IMR-90 (cell line): ENCODE results near the gene AK1. TPM values are rescaled to one million over a fixed set of nuclear protein-coding genes. Genes with fewer than 3 reads are reported as not detected.

Experiments used
- ATAC-seq: fragments of 200-7000 bp; cut with Tn5 transposase; 2 replicates; pipeline ENCODE4 v1.9.1; 2020; ENCODE audit warnings: low read depth, mild to moderate bottlenecking, moderate library complexity
- BruUV-seq: library from RNA; stranded (reverse); fragments of 400-500 nt; replicated peaks from 2 replicates; lab custom pipeline; 2021; lab: Mats Ljungman, UMichigan
- CTCF ChIA-PET: fragments of 300-600 bp; formaldehyde crosslinking; extraction: SDS; loops from one replicate; lab custom pipeline; 2021; ENCODE audit warnings: antibody characterized with exemption; lab: Yijun Ruan, JAX
- POLR2A ChIA-PET: fragments of 300-600 bp; sonication (Branson Sonifier 250); formaldehyde crosslinking; loops from one replicate; lab custom pipeline; 2022; ENCODE audit warnings: antibody characterized with exemption; ENCODE audit not compliant: unreplicated experiment; lab: Charles Lee
- DNase-seq: peaks from one replicate; pipeline ENCODE4 v3.0.0; 2013
- H2AFZ ChIP-seq: replicated peaks from 2 replicates; pipeline ENCODE3; 2013; ENCODE audit warnings: low read length, mild to moderate bottlenecking; ENCODE audit not compliant: poor library complexity
- H2AK5ac ChIP-seq: 2 replicates; pipeline ENCODE4 v1.6.1; 2013; ENCODE audit warnings: low read depth, low read length, inconsistent platforms
- H2AK9ac ChIP-seq: replicated peaks from 2 replicates; pipeline ENCODE3; 2013; ENCODE audit warnings: mild to moderate bottlenecking, low read depth, low read length, moderate library complexity; ENCODE audit not compliant: poor library complexity
- H2BK120ac ChIP-seq: 2 replicates; pipeline ENCODE4 v1.6.1; 2013; ENCODE audit warnings: low read depth, low read length, inconsistent platforms
- H2BK15ac ChIP-seq: 3 replicates; pipeline ENCODE4 v1.6.1; 2013; ENCODE audit warnings: low read depth, low read length, inconsistent platforms
- H2BK20ac ChIP-seq: 2 replicates; pipeline ENCODE4 v1.6.1; 2013; ENCODE audit warnings: low read depth, mild to moderate bottlenecking, inconsistent platforms, low read length, moderate library complexity
- H2BK5ac ChIP-seq: 2 replicates; pipeline ENCODE4 v1.6.1; 2013; ENCODE audit warnings: mild to moderate bottlenecking, low read depth, low read length, inconsistent platforms; ENCODE audit not compliant: poor library complexity, severe bottlenecking
- H3K14ac ChIP-seq: replicated peaks from 2 replicates; pipeline ENCODE4 v1.6.1; 2013; ENCODE audit warnings: low read depth, low read length, inconsistent platforms
- H3K18ac ChIP-seq: 2 replicates; pipeline ENCODE4 v1.6.1; 2013; ENCODE audit warnings: low read depth, low read length, control low read depth
- H3K23ac ChIP-seq: 2 replicates; pipeline ENCODE4 v1.6.1; 2013; ENCODE audit warnings: low read depth, low read length, inconsistent platforms
- H3K27ac ChIP-seq: 2 replicates; pipeline ENCODE4 v1.5.1; 2013; ENCODE audit warnings: mild to moderate bottlenecking, control low read depth, low read length; ENCODE audit not compliant: insufficient read depth
- H3K27me3 ChIP-seq: 2 replicates; pipeline ENCODE4 v1.6.1; 2013; ENCODE audit warnings: low read length; ENCODE audit not compliant: control insufficient read depth, insufficient read depth
- H3K36me3 ChIP-seq: 2 replicates; pipeline ENCODE4 v1.6.1; 2013; ENCODE audit warnings: low read length, mixed read lengths; ENCODE audit not compliant: control insufficient read depth, insufficient read depth
- H3K4ac ChIP-seq: 2 replicates; pipeline ENCODE4 v1.6.1; 2013; ENCODE audit warnings: low read depth, low read length, inconsistent platforms
- H3K4me1 ChIP-seq: 2 replicates; pipeline ENCODE4 v1.6.1; 2013; ENCODE audit warnings: low read length, mixed read lengths; ENCODE audit not compliant: control insufficient read depth, insufficient read depth
- H3K4me2 ChIP-seq: 2 replicates; pipeline ENCODE4 v1.6.1; 2013; ENCODE audit warnings: low read depth, mild to moderate bottlenecking, control low read depth, low read length, moderate library complexity
- H3K4me3 ChIP-seq: 2 replicates; pipeline ENCODE4 v1.5.1; 2013; ENCODE audit warnings: low read depth, mild to moderate bottlenecking, control low read depth, low read length, moderate library complexity; ENCODE audit not compliant: insufficient read depth
- H3K56ac ChIP-seq: 2 replicates; pipeline ENCODE4 v1.6.1; 2013; ENCODE audit warnings: low read length, inconsistent platforms; ENCODE audit not compliant: insufficient read depth; ENCODE audit errors: extremely low read depth
- H3K79me1 ChIP-seq, 2 experiments: 2 replicates each; pipeline ENCODE4 v1.6.1; 2013; ENCODE audit warnings: low read length in 2 of 2, inconsistent platforms in 1 of 2, low read depth in 1 of 2
- H3K9ac ChIP-seq: 2 replicates; pipeline ENCODE4 v1.6.1; 2013; ENCODE audit warnings: low read depth, low read length, control low read depth
- H3K9me1 ChIP-seq: 2 replicates; pipeline ENCODE4 v1.6.1; 2013; ENCODE audit warnings: low read length, inconsistent platforms; ENCODE audit not compliant: insufficient read depth
- H3K9me3 ChIP-seq: 2 replicates; pipeline ENCODE4 v1.6.1; 2013; ENCODE audit warnings: low read length; ENCODE audit not compliant: control insufficient read depth, insufficient read depth
- H4K20me1 ChIP-seq: 2 replicates; pipeline ENCODE4 v1.6.1; 2013; ENCODE audit warnings: low read length, inconsistent platforms; ENCODE audit not compliant: insufficient read depth
- H4K5ac ChIP-seq: 2 replicates; pipeline ENCODE4 v1.6.1; 2013; ENCODE audit warnings: mild to moderate bottlenecking, low read depth, low read length, control low read depth
- H4K8ac ChIP-seq, 2 experiments: 2 replicates each; pipeline ENCODE4 v1.6.1; 2013; ENCODE audit warnings: low read depth in 2 of 2, low read length in 2 of 2, control low read depth in 1 of 2, inconsistent platforms in 1 of 2
- H4K91ac ChIP-seq: 2 replicates; pipeline ENCODE4 v1.6.1; 2013; ENCODE audit warnings: low read depth, low read length, inconsistent platforms; ENCODE audit not compliant: insufficient read depth
- BHLHE40 ChIP-seq: fragments of 150-350 bp; IDR thresholded peaks from 2 replicates; pipeline ENCODE4 v1.6.1; 2016; ENCODE audit warnings: mild to moderate bottlenecking, low read depth, low read length
- CEBPB ChIP-seq: IDR thresholded peaks from 2 replicates; pipeline ENCODE4 v1.6.1; 2012; ENCODE audit warnings: low read depth, low read length, improper control_type of control experiment
- CHD1 ChIP-seq: IDR thresholded peaks from 2 replicates; pipeline ENCODE4 v1.6.1; 2012; ENCODE audit warnings: low read depth, low read length, improper control_type of control experiment
- FOS ChIP-seq: fragments of 150-350 bp; IDR thresholded peaks from 2 replicates; pipeline ENCODE4 v1.6.1; 2016; ENCODE audit warnings: low read depth, low read length
- MAFK ChIP-seq: IDR thresholded peaks from 2 replicates; pipeline ENCODE4 v1.6.1; 2012; ENCODE audit warnings: low read depth, low read length, improper control_type of control experiment
- MAZ ChIP-seq: IDR thresholded peaks from 2 replicates; pipeline ENCODE4 v1.6.1; 2012; ENCODE audit warnings: low read depth, mild to moderate bottlenecking, low read length, improper control_type of control experiment, moderate library complexity, borderline replicate concordance
- MXI1 ChIP-seq: IDR thresholded peaks from 2 replicates; pipeline ENCODE4 v1.6.1; 2012; ENCODE audit warnings: low read depth, mild to moderate bottlenecking, low read length, moderate library complexity, borderline replicate concordance
- NFE2L2 ChIP-seq: fragments of 150-350 bp; IDR thresholded peaks from 2 replicates; pipeline ENCODE4 v1.6.1; 2016; ENCODE audit warnings: low read depth, mild to moderate bottlenecking, low read length
- POLR2A ChIP-seq: IDR thresholded peaks from 2 replicates; pipeline ENCODE4 v1.6.1; 2012; ENCODE audit warnings: mild to moderate bottlenecking, low read depth, low read length
- RAD21 ChIP-seq: IDR thresholded peaks from 2 replicates; pipeline ENCODE4 v1.6.1; 2012; ENCODE audit warnings: low read length, improper control_type of control experiment
- RCOR1 ChIP-seq: IDR thresholded peaks from 2 replicates; pipeline ENCODE4 v1.6.1; 2012; ENCODE audit warnings: mild to moderate bottlenecking, low read length, improper control_type of control experiment; ENCODE audit not compliant: insufficient replicate concordance
- RFX5 ChIP-seq: IDR thresholded peaks from 2 replicates; pipeline ENCODE4 v1.8.0; 2012; ENCODE audit warnings: low read depth, mild to moderate bottlenecking, low read length, moderate library complexity
- SMC3 ChIP-seq: fragments of 150-350 bp; IDR thresholded peaks from 2 replicates; pipeline ENCODE4 v1.6.1; 2016; ENCODE audit warnings: low read depth, mild to moderate bottlenecking, antibody characterized with exemption, low read length, moderate library complexity
- WGBS, 2 experiments: methylation state at CpG; one replicate each; pipeline versions ENCODE4 v1.1.5 to v1.1.7; 2013; ENCODE audit warnings: missing lambda C conversion rate in 2 of 2; ENCODE audit not compliant: insufficient read length in 1 of 2; ENCODE audit errors: extremely low coverage in 2 of 2; 5-methylcytosine and 5-hydroxymethylcytosine counted together
- dilution Hi-C: fragments of 300-500 bp; cut with HindIII; formaldehyde crosslinking; loops from one replicate; pipeline ENCODE4 v1.14.3; 2018; ENCODE audit warnings: low sequenced_read_pairs; ENCODE audit not compliant: unreplicated experiment
- in situ Hi-C: fragments of 300-500 bp; cut with MboI; formaldehyde crosslinking; loops from 3 replicates; pipeline ENCODE4 v1.14.3; 2019; ENCODE audit warnings: low sequenced_read_pairs, inconsistent platforms, mixed read lengths
- intact Hi-C: fragments of 100-400 bp; cut with micrococcal nuclease; formaldehyde crosslinking; loops from 2 replicates; pipeline ENCODE4 v1.10.0; 2022
- polyA plus RNA-seq, 3 experiments: library from polyadenylated mRNA; depleted of rRNA; stranded (reverse); fragments of >200 nt; gene quantifications; 2 replicates each; pipeline ENCODE4 v1.2.3, GENCODE V29; 2012; ENCODE audit warnings: low replicate concordance in 1 of 3
- total RNA-seq: library from RNA; depleted of rRNA; stranded (reverse); fragments of >200 nt; gene quantifications from 2 replicates; pipeline ENCODE4 v1.2.3, GENCODE V29; 2012
- TF ChIP-seq, protein P1 (sequence below): fragments of 150-350 bp; IDR thresholded peaks from 2 replicates; pipeline ENCODE4 v1.6.1; 2016; ENCODE audit warnings: low read depth, mild to moderate bottlenecking, low read length, moderate library complexity, borderline replicate concordance
- TF ChIP-seq, protein P2 (sequence below): fragments of 150-350 bp; IDR thresholded peaks from 2 replicates; pipeline ENCODE4 v1.6.1; 2017; ENCODE audit warnings: mild to moderate bottlenecking, antibody characterized with exemption, low read length, low read depth
- TF ChIP-seq, protein P3 (sequence below): conservative IDR thresholded peaks from 2 replicates; pipeline ENCODE4 v1.5.1; 2012; ENCODE audit warnings: mild to moderate bottlenecking, low read depth, low read length, improper control_type of control experiment

AK1 gene
- total and polyA plus RNA-seq, 2 of the 4 experiments (the other 2 are of a cell fraction): 44.8 to 119 TPM

DNA sequence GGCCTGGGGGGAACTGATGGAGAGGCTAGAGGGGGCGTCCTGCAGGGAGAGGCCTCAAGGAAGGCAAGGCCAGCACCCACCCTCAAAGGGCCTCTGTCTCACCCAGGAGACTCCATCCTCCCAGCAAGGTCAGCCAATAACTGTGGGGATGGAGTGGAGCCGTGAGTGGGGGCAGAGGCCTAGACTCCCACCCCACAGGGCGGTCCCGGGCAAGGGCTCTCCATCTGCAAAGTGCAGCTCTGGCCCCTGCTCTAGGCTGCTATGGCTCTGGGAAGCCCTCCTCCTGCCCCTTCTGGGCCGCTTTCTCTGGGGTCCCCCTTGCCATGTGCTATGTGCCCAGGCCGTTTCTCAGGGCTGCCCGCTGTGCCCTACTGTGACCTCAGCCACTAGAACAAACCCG lies 60.7 kb downstream of the AK1 start:
- no peak for TF ChIP-seq FOS
- TF ChIP-seq, protein P1, sequence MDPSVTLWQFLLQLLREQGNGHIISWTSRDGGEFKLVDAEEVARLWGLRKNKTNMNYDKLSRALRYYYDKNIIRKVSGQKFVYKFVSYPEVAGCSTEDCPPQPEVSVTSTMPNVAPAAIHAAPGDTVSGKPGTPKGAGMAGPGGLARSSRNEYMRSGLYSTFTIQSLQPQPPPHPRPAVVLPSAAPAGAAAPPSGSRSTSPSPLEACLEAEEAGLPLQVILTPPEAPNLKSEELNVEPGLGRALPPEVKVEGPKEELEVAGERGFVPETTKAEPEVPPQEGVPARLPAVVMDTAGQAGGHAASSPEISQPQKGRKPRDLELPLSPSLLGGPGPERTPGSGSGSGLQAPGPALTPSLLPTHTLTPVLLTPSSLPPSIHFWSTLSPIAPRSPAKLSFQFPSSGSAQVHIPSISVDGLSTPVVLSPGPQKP: no peak
- no peak for TF ChIP-seq CHD1
- TF ChIP-seq SMC3: no peak
- TF ChIP-seq RFX5: no peak
- TF ChIP-seq MAFK: no peak
- no peak for TF ChIP-seq NFE2L2
- TF ChIP-seq BHLHE40: no peak
- TF ChIP-seq RCOR1: no peak
- TF ChIP-seq POLR2A: no peak
- TF ChIP-seq CEBPB: no peak
- no peak for TF ChIP-seq MAZ
- TF ChIP-seq, protein P2, sequence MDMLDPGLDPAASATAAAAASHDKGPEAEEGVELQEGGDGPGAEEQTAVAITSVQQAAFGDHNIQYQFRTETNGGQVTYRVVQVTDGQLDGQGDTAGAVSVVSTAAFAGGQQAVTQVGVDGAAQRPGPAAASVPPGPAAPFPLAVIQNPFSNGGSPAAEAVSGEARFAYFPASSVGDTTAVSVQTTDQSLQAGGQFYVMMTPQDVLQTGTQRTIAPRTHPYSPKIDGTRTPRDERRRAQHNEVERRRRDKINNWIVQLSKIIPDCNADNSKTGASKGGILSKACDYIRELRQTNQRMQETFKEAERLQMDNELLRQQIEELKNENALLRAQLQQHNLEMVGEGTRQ: no peak
- no peak for TF ChIP-seq MXI1
- TF ChIP-seq, protein P3, sequence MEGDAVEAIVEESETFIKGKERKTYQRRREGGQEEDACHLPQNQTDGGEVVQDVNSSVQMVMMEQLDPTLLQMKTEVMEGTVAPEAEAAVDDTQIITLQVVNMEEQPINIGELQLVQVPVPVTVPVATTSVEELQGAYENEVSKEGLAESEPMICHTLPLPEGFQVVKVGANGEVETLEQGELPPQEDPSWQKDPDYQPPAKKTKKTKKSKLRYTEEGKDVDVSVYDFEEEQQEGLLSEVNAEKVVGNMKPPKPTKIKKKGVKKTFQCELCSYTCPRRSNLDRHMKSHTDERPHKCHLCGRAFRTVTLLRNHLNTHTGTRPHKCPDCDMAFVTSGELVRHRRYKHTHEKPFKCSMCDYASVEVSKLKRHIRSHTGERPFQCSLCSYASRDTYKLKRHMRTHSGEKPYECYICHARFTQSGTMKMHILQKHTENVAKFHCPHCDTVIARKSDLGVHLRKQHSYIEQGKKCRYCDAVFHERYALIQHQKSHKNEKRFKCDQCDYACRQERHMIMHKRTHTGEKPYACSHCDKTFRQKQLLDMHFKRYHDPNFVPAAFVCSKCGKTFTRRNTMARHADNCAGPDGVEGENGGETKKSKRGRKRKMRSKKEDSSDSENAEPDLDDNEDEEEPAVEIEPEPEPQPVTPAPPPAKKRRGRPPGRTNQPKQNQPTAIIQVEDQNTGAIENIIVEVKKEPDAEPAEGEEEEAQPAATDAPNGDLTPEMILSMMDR: no peak
- no peak for TF ChIP-seq RAD21
- dilution Hi-C loops: no loop called here
- Histone ChIP-seq H4K91ac (no peak overlapping the region), H2BK15ac (no peak overlapping the region), H4K8ac (no peak overlapping the region), H3K4me3 (no peak overlapping the region), H2AK5ac (no peak overlapping the region), H3K79me1 (peaks cover 13 to 22% of the 10 kb centered on the region in 2 experiments; a peak in 3 of 4 replicates), H3K4me2 (no peak overlapping the region), H3K27ac (no peak overlapping the region), H4K5ac (no peak overlapping the region), H3K9ac (no peak overlapping the region), H3K36me3 (peaks cover 74% of the 10 kb centered on the region), H2AK9ac (peak overlapping the region; percentile 16), H3K18ac (no peak overlapping the region), H3K9me3 (no peaks in the 10 kb centered on the region), H3K56ac (no peak overlapping the region), H2AFZ (no peak overlapping the region), H3K4ac (no peak overlapping the region), H2BK120ac (no peak overlapping the region), H2BK20ac (no peak overlapping the region), H3K27me3 (no peaks in the 10 kb centered on the region), H3K23ac (no peak overlapping the region), H3K14ac (no peak overlapping the region), H3K4me1 (peaks cover 11% of the 10 kb centered on the region; the same call in 1 of the 2 replicates), H2BK5ac (no peak overlapping the region), H3K9me1 (no peaks in the 10 kb centered on the region; the same call in 1 of the 2 replicates), H4K20me1 (peaks cover 11% of the 10 kb centered on the region; the same call in 1 of the 2 replicates)
- CTCF ChIA-PET: no interaction called here
- POLR2A ChIA-PET: no interaction called here
- no TSS peak for BruUV-seq
- DNase-seq: no peak
- in situ Hi-C loops: no loop called here
- no peak; the same call in 1 of the 2 replicates for ATAC-seq
- 100% methylated on average over 2 of the region's 8 CpGs; no CpG with 5 or more reads in 1 of the 2 experiments for WGBS, 2 experiments
- intact Hi-C loops: no loop called here
